B cell (primary cell): Measurements from ENCODE around the gene NRAP. TPM values are rescaled to one million over a fixed set of nuclear protein-coding genes. Genes with fewer than 3 reads are reported as not detected.

ENCODE experiments used
- ATAC-seq: fragments of 200-7000 bp; cut with Tn5 transposase; one replicate; pipeline ENCODE4 v1.10.0; 2021; ENCODE audit warnings: low read depth, mild to moderate bottlenecking, moderate number of reproducible peaks, moderate library complexity
- CTCF ChIA-PET: fragments of 350-600 bp; sonication (Branson Sonifier 250); formaldehyde crosslinking; loops from one replicate; lab custom pipeline; 2021; ENCODE audit warnings: antibody characterized with exemption, inconsistent platforms; lab: Charles Lee
- POLR2A ChIA-PET: fragments of 350-600 bp; sonication (Branson Sonifier 250); formaldehyde crosslinking; loops from one replicate; lab custom pipeline; 2021; ENCODE audit warnings: antibody characterized with exemption; lab: Charles Lee
- DNase-seq: peaks from one replicate; pipeline ENCODE4 v3.0.0; 2013
- H2AFZ ChIP-seq: 2 replicates; pipeline ENCODE4 v1.6.1; 2012; ENCODE audit warnings: mild to moderate bottlenecking, low read depth, low read length; ENCODE audit not compliant: insufficient read depth, poor library complexity, severe bottlenecking
- H3K27ac ChIP-seq, 2 donors: 1 replicate in 1 of 2; 2 replicates in 1 of 2; pipeline ENCODE4 v1.5.1; 2012 to 2013; ENCODE audit warnings: low read length in 2 of 2, mild to moderate bottlenecking in 2 of 2, moderate library complexity in 1 of 2
- H3K27me3 ChIP-seq, 4 experiments: fragments of 200-600 bp in 1 of 4; sonication (generic) in 1 of 4; replicated peaks in 1 of 4; 1 replicate in 2 of 4; 2 replicates in 2 of 4; pipeline versions ENCODE4 v1.6.1 to v1.7.0; 2013 to 2016; ENCODE audit warnings: low read length in 3 of 4, mild to moderate bottlenecking in 2 of 4, mixed read lengths in 1 of 4, moderate library complexity in 1 of 4; ENCODE audit not compliant: insufficient read depth in 4 of 4, control insufficient read depth in 3 of 4; ENCODE audit errors: control extremely low read depth in 1 of 4
- H3K36me3 ChIP-seq, 2 experiments: replicated peaks in 1 of 2; 1 replicate in 1 of 2; 2 replicates in 1 of 2; pipeline versions ENCODE4 v1.6.1 to v1.7.1; 2013; ENCODE audit warnings: low read length in 1 of 2; ENCODE audit not compliant: insufficient read depth in 2 of 2, control insufficient read depth in 1 of 2; ENCODE audit errors: control extremely low read depth in 1 of 2, extremely low read depth in 1 of 2
- H3K4me1 ChIP-seq, 2 donors: fragments of 200-600 bp in 1 of 2; sonication (generic) in 1 of 2; 1 replicate in 1 of 2; 2 replicates in 1 of 2; pipeline versions ENCODE4 v1.5.1 to v1.6.1; 2013 to 2017; ENCODE audit warnings: low read length in 2 of 2; ENCODE audit not compliant: control insufficient read depth in 2 of 2, insufficient read depth in 2 of 2
- H3K4me2 ChIP-seq: replicated peaks from 2 replicates; pipeline ENCODE3; 2012; ENCODE audit warnings: mild to moderate bottlenecking, low read depth, low read length; ENCODE audit not compliant: poor library complexity, severe bottlenecking
- H3K4me3 ChIP-seq, 5 experiments: fragments of 200-600 bp in 1 of 5; sonication (generic) in 1 of 5; 1 replicate in 3 of 5; 2 replicates in 2 of 5; pipeline versions ENCODE4 v1.5.1 to v1.7.0; 2011 to 2016; ENCODE audit warnings: low read length in 4 of 5, mild to moderate bottlenecking in 4 of 5, low read depth in 2 of 5, control low read depth in 1 of 5, moderate library complexity in 1 of 5; ENCODE audit not compliant: insufficient read depth in 1 of 5; ENCODE audit errors: control extremely low read depth in 1 of 5, extremely low read depth in 1 of 5
- H3K79me2 ChIP-seq: fragments of 200-600 bp; sonication (generic); one replicate; pipeline ENCODE4 v1.6.0; 2016; ENCODE audit warnings: low read length; ENCODE audit not compliant: control insufficient read depth, insufficient read depth
- H3K9ac ChIP-seq: fragments of 200-600 bp; sonication (generic); 2 replicates; pipeline ENCODE4 v1.6.1; 2017; ENCODE audit warnings: mild to moderate bottlenecking, low read length, moderate library complexity
- H3K9me3 ChIP-seq, 3 donors: one replicate each; pipeline versions ENCODE4 v1.6.1 to v1.7.1; 2013; ENCODE audit warnings: low read length in 2 of 3; ENCODE audit not compliant: control insufficient read depth in 2 of 3, insufficient read depth in 1 of 3; ENCODE audit errors: control extremely low read depth in 1 of 3
- H4K20me1 ChIP-seq: 2 replicates; pipeline ENCODE4 v1.6.0; 2012; ENCODE audit warnings: mild to moderate bottlenecking, low read length; ENCODE audit not compliant: insufficient read depth, control insufficient read depth, poor library complexity, severe bottlenecking
- H3K27ac Mint-ChIP-seq: one replicate; pipeline ENCODE4 v1.8.0; 2021; ENCODE audit warnings: mixed read lengths
- H3K27me3 Mint-ChIP-seq: one replicate; pipeline ENCODE4 v1.8.0; 2021; ENCODE audit warnings: mixed read lengths
- H3K4me1 Mint-ChIP-seq: one replicate; pipeline ENCODE4 v1.8.0; 2021; ENCODE audit warnings: mixed read lengths
- H3K4me3 Mint-ChIP-seq: one replicate; pipeline ENCODE4 v1.8.0; 2021; ENCODE audit warnings: mixed read lengths
- H3K9me3 Mint-ChIP-seq: one replicate; pipeline ENCODE4 v1.8.0; 2022; ENCODE audit warnings: mixed read lengths; ENCODE audit not compliant: insufficient read depth
- EZH2 ChIP-seq: IDR thresholded peaks from 2 replicates; pipeline ENCODE4 v1.6.1; 2012; ENCODE audit warnings: borderline replicate concordance, low read depth, mild to moderate bottlenecking, moderate library complexity, low read length; ENCODE audit not compliant: insufficient read depth, poor library complexity, severe bottlenecking
- WGBS: methylation state at CpG from one replicate; pipeline ENCODE4 v1.1.5; 2013; ENCODE audit warnings: missing lambda C conversion rate; ENCODE audit not compliant: insufficient coverage; 5-methylcytosine and 5-hydroxymethylcytosine counted together
- intact Hi-C: fragments of 100-400 bp; cut with micrococcal nuclease; formaldehyde crosslinking; loops from one replicate; pipeline ENCODE4 v1.10.0; 2022
- polyA plus RNA-seq: library from polyadenylated mRNA; depleted of rRNA; stranded (reverse); fragments of >200 nt; gene quantifications from 2 replicates; pipeline ENCODE4 v1.2.3, GENCODE V29; 2012
- total RNA-seq, 2 donors: library from RNA; stranded (reverse); fragments of 120-200 nt in 1 of 2; gene quantifications; 1 replicate in 1 of 2; 2 replicates in 1 of 2; pipeline versions ENCODE4 v1.2.3 to v1.2.4, GENCODE V29; 2013 to 2022
- TF ChIP-seq, protein P1 (sequence below): fragments of 200-600 bp; IDR thresholded peaks from one replicate; pipeline ENCODE4 v1.8.0; 2022; ENCODE audit warnings: antibody characterized with exemption, mild to moderate bottlenecking

Gene NRAP
- total and polyA plus RNA-seq, 2 donors (not counting 1 experiment from before 2014, with no cell fraction given) = not detected

DNA sequence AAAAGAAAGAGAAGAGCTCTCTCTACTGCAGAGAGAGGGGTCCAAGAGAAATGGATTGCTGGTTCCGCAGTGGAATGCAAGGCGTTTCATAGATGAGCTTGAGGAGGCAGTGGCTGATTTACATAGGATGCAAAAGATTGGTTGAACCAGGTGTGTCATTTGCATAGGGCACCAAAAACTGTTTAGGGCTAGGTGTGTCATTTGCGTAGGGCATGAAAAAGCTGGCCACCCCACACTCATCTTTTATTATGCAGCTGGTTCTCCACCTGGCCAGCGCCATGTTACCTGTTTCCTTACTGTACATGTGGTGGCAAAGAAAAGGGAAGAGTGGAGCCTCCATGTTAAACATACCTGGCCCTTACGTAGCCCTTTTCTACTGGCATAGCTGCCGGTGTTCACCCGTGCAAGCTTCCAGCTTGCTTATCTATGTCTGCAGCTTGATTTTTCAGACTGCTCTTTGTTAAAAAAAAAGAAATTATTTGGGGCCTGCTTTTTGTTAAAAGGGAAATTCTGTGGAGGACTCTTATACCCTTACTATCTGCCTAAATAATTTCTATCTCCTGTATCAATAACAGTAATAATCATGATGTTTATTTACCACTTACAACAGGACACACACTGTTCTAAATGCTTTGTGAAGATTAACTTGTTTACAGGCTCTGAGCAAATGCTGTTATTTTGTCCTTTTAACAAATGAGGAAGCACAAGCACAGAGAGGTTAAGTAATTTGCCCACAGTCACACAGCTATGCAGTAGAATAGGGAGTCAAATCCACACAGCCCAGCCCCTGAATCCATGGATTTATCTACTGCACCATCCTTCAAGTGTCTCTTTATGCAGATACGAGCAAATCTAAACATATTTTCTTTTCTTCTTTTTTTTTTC lies 49.2 kb upstream of the NRAP start:
- no peak overlapping the region for H3K4me3 Mint-ChIP-seq
- intact Hi-C loops = no loop called here
- Histone ChIP-seq H3K9me3 (no peaks in the 10 kb centered on the region), H4K20me1 (peaks cover 44% of the 10 kb centered on the region), H3K9ac (no peak overlapping the region), H3K79me2 (peaks cover 24% of the 10 kb centered on the region), H3K4me2 (no peak overlapping the region), H3K4me1 (peaks cover 0 to 6% of the 10 kb centered on the region in 2 donors), H2AFZ (no peak overlapping the region), H3K36me3 (peaks cover 0 to 6% of the 10 kb centered on the region in 2 experiments), H3K4me3 (no peak overlapping the region), H3K27me3 (no peaks in the 10 kb centered on the region), H3K27ac (no peak overlapping the region)
- H3K9me3 Mint-ChIP-seq = no peaks in the 10 kb centered on the region
- ATAC-seq = no peak
- H3K27me3 Mint-ChIP-seq = no peaks in the 10 kb centered on the region
- CTCF ChIA-PET = no interaction called here
- TF ChIP-seq, protein P1, sequence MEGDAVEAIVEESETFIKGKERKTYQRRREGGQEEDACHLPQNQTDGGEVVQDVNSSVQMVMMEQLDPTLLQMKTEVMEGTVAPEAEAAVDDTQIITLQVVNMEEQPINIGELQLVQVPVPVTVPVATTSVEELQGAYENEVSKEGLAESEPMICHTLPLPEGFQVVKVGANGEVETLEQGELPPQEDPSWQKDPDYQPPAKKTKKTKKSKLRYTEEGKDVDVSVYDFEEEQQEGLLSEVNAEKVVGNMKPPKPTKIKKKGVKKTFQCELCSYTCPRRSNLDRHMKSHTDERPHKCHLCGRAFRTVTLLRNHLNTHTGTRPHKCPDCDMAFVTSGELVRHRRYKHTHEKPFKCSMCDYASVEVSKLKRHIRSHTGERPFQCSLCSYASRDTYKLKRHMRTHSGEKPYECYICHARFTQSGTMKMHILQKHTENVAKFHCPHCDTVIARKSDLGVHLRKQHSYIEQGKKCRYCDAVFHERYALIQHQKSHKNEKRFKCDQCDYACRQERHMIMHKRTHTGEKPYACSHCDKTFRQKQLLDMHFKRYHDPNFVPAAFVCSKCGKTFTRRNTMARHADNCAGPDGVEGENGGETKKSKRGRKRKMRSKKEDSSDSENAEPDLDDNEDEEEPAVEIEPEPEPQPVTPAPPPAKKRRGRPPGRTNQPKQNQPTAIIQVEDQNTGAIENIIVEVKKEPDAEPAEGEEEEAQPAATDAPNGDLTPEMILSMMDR = no peak
- no peak for TF ChIP-seq EZH2
- H3K4me1 Mint-ChIP-seq = peaks cover 32% of the 10 kb centered on the region
- no peak overlapping the region for H3K27ac Mint-ChIP-seq
- WGBS = 100% methylated on average over 3 of the region's 8 CpGs
- no peak for DNase-seq
- POLR2A ChIA-PET = no interaction called here

DNA sequence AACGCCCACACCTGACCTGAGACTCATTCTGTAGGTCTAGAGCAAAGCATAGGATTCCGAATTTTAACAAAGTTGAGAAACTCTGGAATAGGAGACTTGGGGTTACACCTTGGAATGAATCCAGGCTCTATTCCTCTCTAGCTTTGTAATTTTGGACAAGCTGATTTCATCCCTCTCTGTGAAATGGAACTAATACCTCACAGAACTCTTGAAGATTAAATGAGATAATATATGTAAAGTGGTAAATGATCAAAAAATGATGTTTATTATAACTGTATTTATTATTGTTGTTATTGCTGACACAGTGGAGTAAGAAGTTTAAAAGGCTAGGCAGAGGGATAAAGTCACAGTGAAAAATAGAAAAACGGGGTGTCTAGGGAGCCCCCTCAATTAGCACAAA lies 48.2 kb upstream of the NRAP start:
- H3K4me1 Mint-ChIP-seq = peaks cover 37% of the 10 kb centered on the region
- TF ChIP-seq, protein P1 = no peak
- no peak for TF ChIP-seq EZH2
- H3K4me3 Mint-ChIP-seq = no peak overlapping the region
- CTCF ChIA-PET = no interaction called here
- no peaks in the 10 kb centered on the region for H3K27me3 Mint-ChIP-seq
- Histone ChIP-seq H3K27me3 (no peaks in the 10 kb centered on the region), H3K4me2 (no peak overlapping the region), H4K20me1 (peaks cover 52% of the 10 kb centered on the region), H3K9me3 (no peaks in the 10 kb centered on the region), H2AFZ (no peak overlapping the region), H3K4me3 (no peak overlapping the region), H3K36me3 (peaks cover 0 to 6% of the 10 kb centered on the region in 2 experiments), H3K27ac (no peak overlapping the region), H3K4me1 (peaks cover 0 to 6% of the 10 kb centered on the region in 2 donors), H3K79me2 (peaks cover 33% of the 10 kb centered on the region), H3K9ac (no peak overlapping the region)
- POLR2A ChIA-PET = no interaction called here
- H3K27ac Mint-ChIP-seq = no peak overlapping the region
- no peaks in the 10 kb centered on the region for H3K9me3 Mint-ChIP-seq
- no CpG with 5 or more reads among the region's 3 CpGs for WGBS
- intact Hi-C loops = no loop called here
- ATAC-seq = no peak
- no peak for DNase-seq
